ENCODE data around the gene BPNT1.

The BPNT1 gene

DNA sequence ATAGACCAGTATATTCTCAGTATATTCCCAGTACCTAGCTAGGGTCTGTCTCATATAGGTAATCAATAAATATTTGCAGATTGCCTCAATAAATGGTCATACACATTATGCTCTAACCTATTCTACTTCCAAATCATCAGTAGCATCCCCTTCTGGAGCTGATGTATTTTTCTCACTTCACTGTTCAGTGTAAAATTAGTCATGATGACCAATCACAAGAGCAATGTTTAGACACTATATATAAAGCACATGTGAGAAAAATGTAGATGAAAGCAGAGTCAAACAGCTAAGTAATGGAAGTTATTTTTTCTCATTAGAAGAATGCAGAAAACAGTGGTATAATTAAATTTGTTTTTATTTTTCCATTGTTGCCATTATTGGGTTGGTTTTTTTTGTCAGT lies 78.0 kb downstream of the BPNT1 start:
- H3K4me1 ChIP-seq (ENCODE audit: control insufficient read depth, low read length): 0 out of 2 replicates have a peak, but pooled peaks cover 7% of the 10 kb centered on the region
- H3F3A ChIP-seq (ENCODE audit: control insufficient read depth, insufficient read depth): 0 out of 2 replicates have a peak, but pooled peaks cover 4% of the 10 kb centered on the region
- no peaks in the 10 kb centered on the region for H3K79me2 ChIP-seq (ENCODE audit: control insufficient read depth, low read length)
- no peak overlapping the region for H3K4me2 ChIP-seq (ENCODE audit: low read length)
- no peak overlapping the region for H3K4me3 ChIP-seq (ENCODE audit: low read length)
- no peaks in the 10 kb centered on the region for H4K20me1 ChIP-seq (ENCODE audit: control insufficient read depth, insufficient read depth, low read depth, low read length)
- no peaks in the 10 kb centered on the region for H3K9me3 ChIP-seq (ENCODE audit: control insufficient read depth, insufficient read depth, low read length)
- peaks cover 87% of the 10 kb centered on the region for H3K36me3 ChIP-seq (ENCODE audit: control insufficient read depth, low read length)
- H3K27ac ChIP-seq (ENCODE audit: low read depth, low read length): no peak overlapping the region
- TF ChIP-seq EZH2phosphoT487 (IDR thresholded peaks at IDR 0.05; ENCODE audit: borderline replicate concordance, low read length): no peak
- TF ChIP-seq, protein P1, sequence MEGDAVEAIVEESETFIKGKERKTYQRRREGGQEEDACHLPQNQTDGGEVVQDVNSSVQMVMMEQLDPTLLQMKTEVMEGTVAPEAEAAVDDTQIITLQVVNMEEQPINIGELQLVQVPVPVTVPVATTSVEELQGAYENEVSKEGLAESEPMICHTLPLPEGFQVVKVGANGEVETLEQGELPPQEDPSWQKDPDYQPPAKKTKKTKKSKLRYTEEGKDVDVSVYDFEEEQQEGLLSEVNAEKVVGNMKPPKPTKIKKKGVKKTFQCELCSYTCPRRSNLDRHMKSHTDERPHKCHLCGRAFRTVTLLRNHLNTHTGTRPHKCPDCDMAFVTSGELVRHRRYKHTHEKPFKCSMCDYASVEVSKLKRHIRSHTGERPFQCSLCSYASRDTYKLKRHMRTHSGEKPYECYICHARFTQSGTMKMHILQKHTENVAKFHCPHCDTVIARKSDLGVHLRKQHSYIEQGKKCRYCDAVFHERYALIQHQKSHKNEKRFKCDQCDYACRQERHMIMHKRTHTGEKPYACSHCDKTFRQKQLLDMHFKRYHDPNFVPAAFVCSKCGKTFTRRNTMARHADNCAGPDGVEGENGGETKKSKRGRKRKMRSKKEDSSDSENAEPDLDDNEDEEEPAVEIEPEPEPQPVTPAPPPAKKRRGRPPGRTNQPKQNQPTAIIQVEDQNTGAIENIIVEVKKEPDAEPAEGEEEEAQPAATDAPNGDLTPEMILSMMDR (IDR thresholded peaks at IDR 0.05; ENCODE audit: low read depth, low read length, poor library complexity, severe bottlenecking): no peak
- no peaks in the 10 kb centered on the region for H3K27me3 ChIP-seq (ENCODE audit: control insufficient read depth, low read length)
- no peaks in the 10 kb centered on the region for H3K9me2 ChIP-seq (replicated peaks; ENCODE audit: control insufficient read depth, low read length)
